T-helper 2 cell treated with Interferon-gamma antibody and Interleukin-4, amounts not matched to agents 100 ng/mL and 5 ng/mL, for 36 hours (primary cell): ENCODE data around the gene LY9. TPM values are rescaled to one million over a fixed set of nuclear protein-coding genes. Genes with fewer than 3 reads are reported as not detected.

Experiments used
- intact Hi-C: fragments of 100-400 bp; cut with micrococcal nuclease; formaldehyde crosslinking; loops from one replicate; pipeline ENCODE4 v1.15.1; 2023
- total RNA-seq: library from RNA; stranded (reverse); gene quantifications from 2 replicates; pipeline ENCODE4 v1.2.3, GENCODE V29; 2022

Gene LY9
- total RNA-seq, 1 donor from 2014 or later, result 9.2 TPM

DNA sequence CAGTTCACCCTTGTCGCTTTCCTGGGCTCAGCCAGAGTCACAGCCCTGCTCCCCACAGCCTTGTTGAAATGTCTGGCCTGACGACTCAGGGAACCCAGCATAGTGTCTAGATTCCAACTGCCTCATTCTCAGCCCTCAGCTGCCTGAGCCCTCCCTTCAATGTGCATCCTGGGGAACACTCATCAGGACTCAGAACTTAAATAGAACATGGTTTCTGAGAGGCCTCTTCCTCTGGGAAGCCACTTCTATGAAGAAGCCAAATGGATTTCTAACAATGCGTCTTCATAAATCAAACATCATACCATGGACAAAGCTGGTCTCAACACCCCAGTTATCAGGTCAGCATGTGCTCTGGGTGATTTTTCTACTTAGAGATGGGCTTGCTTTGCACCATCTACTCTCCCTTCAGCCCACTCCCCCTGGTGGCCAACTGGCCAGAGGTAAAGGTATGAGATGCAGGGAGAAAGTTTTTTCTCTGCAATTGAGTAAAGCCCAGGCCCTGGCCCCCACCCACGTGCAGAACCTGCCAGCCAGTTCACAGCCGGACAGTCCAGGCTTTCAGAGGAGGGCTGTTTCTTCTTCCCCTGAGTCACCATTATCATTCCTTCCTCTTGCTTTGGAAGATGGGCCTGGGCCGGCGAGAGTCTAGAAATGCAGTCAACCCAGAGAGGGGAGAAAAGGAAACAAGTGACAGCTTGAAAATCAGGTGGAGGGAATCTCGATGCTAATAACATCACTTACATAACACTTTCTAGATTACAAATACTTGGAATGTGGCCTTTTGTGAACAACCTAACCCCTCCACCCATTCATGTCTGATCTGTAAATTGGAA, 34.6 kb downstream of the LY9 start:
- intact Hi-C loops, result loop anchor here (1.0 to 10.0 kb wide), 4 partner anchors 53 to 264 kb away; partner anchors contain the start of gene KLHDC9

GRCh38 chr1:160834945-160835565, 39.1 kb downstream of the LY9 start:
- intact Hi-C loops, result loop anchor here (1.0 to 10.0 kb wide), 5 partner anchors 42 to 260 kb away; partner anchors contain the start of gene KLHDC9

GRCh38 chr1:160835751-160836150, 39.8 kb downstream of the LY9 start:
- intact Hi-C loops, result loop anchor here (1.0 to 10.0 kb wide), 5 partner anchors 42 to 259 kb away; partner anchors contain the start of gene KLHDC9

GRCh38 chr1:160836561-160836960, 40.6 kb downstream of the LY9 start:
- intact Hi-C loops, result loop anchor here (10.0 kb wide), 1 partner anchor 258 kb away; the partner anchor contains the start of gene KLHDC9

GRCh38 chr1:160836981-160837557, 41.1 kb downstream of the LY9 start:
- intact Hi-C loops, result loop anchor here (1.0 to 10.0 kb wide), 2 partner anchors 154 to 258 kb away; partner anchors contain the start of gene KLHDC9

DNA sequence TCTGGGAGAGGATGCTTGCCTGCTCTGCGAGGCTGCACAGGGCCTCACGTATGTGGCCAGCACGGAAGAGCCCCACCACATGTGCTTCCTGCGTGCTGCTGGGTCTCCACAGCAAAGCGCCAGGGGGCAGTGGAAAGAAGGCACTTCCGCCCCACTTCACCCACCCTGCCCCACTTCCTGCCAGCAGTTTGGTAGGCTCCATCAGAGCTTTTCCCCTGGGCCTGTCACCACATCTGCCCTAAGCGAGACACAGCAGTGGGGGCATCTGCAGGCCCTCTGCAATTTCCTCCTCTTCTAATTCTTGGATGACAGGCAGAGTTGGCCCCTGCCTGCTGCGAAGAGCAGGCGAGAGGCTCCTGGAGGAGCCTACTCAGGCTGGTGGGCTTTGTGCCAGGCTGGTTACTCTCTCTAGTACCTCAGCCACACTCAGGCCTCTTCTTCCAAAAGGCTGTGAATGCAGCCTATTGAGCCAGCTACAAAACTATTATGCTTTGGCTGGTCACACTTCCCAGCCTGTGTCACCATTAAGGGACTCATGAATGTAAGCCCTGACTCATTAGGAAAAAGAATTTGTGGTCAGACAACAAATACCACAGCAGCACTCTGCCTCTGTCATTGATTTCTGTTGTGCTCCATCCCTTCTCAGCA, 41.7 kb downstream of the LY9 start:
- intact Hi-C loops, result loop anchor here (1.0 to 10.0 kb wide), 3 partner anchors 41 to 257 kb away; partner anchors contain the start of genes KLHDC9 and LY9

- intact Hi-C loops, result loop anchor here (1.0 to 10.0 kb wide), 2 partner anchors 43 to 256 kb away; partner anchors contain the start of genes KLHDC9 and LY9
These were observed 42.9 kb downstream of the LY9 start for GRCh38 chr1:160838888-160839287.

DNA sequence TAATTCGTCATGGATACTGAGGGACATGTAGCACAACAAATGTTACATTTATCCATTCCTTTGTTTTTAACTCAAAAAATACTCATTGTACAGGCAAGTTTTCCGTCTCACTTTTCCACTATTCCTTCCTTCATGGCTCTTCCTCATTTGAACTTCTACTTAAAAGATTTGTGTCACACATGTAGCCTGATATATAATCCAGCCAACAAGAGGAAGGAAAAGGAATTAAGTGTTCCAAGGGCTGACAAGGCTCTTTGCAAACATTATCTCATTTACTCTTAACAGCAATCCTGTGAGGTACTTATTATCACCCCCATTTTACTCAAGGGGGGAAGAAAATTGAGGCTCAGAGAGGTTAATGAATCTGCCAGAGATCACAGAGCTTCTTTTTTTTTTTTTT, 43.8 kb downstream of the LY9 start:
- intact Hi-C loops, result loop anchor here (10.0 kb wide), 1 partner anchor 255 kb away; the partner anchor contains the start of gene KLHDC9

GRCh38 chr1:160841079-160841478, 45.1 kb downstream of the LY9 start:
- intact Hi-C loops, result no loop called here

DNA sequence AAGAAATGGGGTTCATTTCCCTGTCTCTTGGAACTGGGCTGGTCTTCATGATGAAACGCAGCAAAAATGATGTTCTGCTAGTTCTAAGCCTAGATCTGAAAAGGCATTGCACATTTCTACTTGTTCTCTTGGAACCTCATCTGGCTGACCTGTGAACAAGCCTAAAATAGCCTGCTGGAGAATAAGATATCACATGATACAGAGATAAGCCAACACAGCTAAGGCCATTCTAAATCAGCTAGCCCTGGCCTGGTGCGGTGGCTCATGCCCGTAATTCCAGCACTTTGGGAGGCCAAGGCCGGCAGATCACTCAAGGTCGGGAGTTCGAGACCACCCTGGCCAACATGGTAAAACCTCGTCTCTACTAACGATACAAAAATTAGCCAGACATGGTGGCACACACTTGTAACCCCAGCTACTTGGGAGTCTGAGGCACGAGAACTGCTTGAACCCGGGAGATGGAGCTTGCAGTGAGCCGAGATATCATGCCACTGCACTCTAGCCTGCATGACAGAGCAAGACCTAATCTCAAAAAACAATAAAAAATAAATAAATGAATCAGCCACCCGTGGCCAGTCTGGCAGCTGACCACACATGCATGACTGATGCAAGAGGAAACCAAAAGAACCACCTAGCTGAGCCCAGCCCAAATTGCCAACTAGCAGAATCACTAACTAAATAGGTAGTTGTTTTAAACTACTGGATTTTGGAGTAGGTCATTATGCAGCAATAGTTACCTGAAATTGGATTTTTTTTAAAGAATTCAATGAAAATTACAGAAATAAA, 48.7 kb downstream of the LY9 start:
- intact Hi-C loops, result no loop called here

- intact Hi-C loops, result no loop called here
These were observed 50.3 kb downstream of the LY9 start for GRCh38 chr1:160846281-160846680.

DNA sequence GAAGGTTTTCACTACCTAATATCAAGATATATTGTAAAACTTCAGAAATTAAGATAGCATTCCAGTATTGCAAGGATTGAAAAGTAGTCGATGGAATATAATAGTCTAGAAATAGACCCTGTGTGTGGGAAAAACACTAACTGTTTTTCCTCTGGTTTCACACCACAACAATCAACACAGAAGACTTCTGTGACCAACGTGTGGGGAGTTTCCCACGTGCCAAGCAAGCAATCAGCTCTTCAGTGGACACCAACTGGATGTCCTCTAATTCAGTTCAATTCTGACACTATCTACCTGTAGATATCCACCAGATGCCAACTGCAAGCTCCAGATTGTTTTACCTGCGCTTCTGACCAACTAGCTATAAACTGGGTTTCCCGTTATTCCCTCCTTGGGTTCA, 54.6 kb downstream of the LY9 start:
- intact Hi-C loops, result no loop called here

DNA sequence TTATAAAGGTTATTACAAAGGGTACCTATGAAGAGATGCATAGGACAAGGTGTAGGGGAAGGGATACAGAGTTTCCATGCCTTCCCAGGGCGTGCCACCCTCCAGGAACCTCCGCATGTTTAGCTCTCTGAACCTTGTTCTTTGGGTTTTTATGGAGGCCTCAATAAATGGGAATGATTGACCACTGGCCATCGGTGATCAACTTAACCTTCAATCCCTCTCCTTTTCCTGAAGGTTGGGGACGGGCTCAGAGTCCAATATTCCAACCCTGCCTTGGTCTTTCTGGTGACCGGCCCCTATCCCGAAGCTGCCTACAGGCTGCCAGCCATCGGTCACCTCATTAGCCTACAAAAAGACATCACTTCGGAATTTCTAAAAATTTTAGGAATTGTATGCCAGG, 55.0 kb downstream of the LY9 start:
- intact Hi-C loops, result no loop called here

DNA sequence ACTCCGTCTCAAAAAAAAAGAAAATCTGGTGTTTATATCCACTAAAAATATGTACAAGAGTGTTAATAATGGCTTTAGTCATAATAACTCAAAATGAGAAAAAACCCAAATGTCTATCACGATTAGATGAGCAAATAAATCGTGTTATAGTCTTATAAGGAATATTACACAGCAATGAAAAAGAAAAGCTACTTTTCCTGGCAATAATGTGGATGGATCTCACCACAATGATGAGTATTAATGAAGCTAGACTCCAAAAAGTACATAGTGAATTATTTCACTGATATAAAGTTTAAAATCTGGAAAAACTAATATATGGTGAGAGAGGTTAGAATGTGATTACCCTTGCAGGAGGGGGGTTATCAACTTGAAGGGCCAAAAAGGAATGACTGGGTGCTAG, 57.0 kb downstream of the LY9 start:
- intact Hi-C loops, result no loop called here

- intact Hi-C loops, result no loop called here
These were observed 57.8 kb downstream of the LY9 start for GRCh38 chr1:160853754-160854153.

- intact Hi-C loops, result no loop called here
These were observed 59.4 kb downstream of the LY9 start for GRCh38 chr1:160855181-160855981.

- intact Hi-C loops, result no loop called here
These were observed 62.1 kb downstream of the LY9 start for GRCh38 chr1:160858097-160858496.

GRCh38 chr1:160858507-160858906, 62.5 kb downstream of the LY9 start:
- intact Hi-C loops, result no loop called here

- intact Hi-C loops, result no loop called here
These were observed 63.2 kb downstream of the LY9 start for GRCh38 chr1:160859166-160859565.
